IMR-90 (cell line): ENCODE results near the gene PPFIA1. TPM values are rescaled to one million over a fixed set of nuclear protein-coding genes. Genes with fewer than 3 reads are reported as not detected.

Experiments
- ATAC-seq: fragments of 200-7000 bp; cut with Tn5 transposase; 2 replicates; pipeline ENCODE4 v1.9.1; 2020; ENCODE audit warnings: low read depth, mild to moderate bottlenecking, moderate library complexity
- BruUV-seq: library from RNA; stranded (reverse); fragments of 400-500 nt; replicated peaks from 2 replicates; lab custom pipeline; 2021; lab: Mats Ljungman, UMichigan
- CTCF ChIA-PET: fragments of 300-600 bp; formaldehyde crosslinking; extraction: SDS; loops from one replicate; lab custom pipeline; 2021; ENCODE audit warnings: antibody characterized with exemption; lab: Yijun Ruan, JAX
- POLR2A ChIA-PET: fragments of 300-600 bp; sonication (Branson Sonifier 250); formaldehyde crosslinking; loops from one replicate; lab custom pipeline; 2022; ENCODE audit warnings: antibody characterized with exemption; ENCODE audit not compliant: unreplicated experiment; lab: Charles Lee
- DNase-seq: peaks from one replicate; pipeline ENCODE4 v3.0.0; 2013
- H2AFZ ChIP-seq: replicated peaks from 2 replicates; pipeline ENCODE3; 2013; ENCODE audit warnings: low read length, mild to moderate bottlenecking; ENCODE audit not compliant: poor library complexity
- H2AK5ac ChIP-seq: 2 replicates; pipeline ENCODE4 v1.6.1; 2013; ENCODE audit warnings: low read depth, low read length, inconsistent platforms
- H2AK9ac ChIP-seq: replicated peaks from 2 replicates; pipeline ENCODE3; 2013; ENCODE audit warnings: mild to moderate bottlenecking, low read depth, low read length, moderate library complexity; ENCODE audit not compliant: poor library complexity
- H2BK120ac ChIP-seq: 2 replicates; pipeline ENCODE4 v1.6.1; 2013; ENCODE audit warnings: low read depth, low read length, inconsistent platforms
- H2BK15ac ChIP-seq: 3 replicates; pipeline ENCODE4 v1.6.1; 2013; ENCODE audit warnings: low read depth, low read length, inconsistent platforms
- H2BK20ac ChIP-seq: 2 replicates; pipeline ENCODE4 v1.6.1; 2013; ENCODE audit warnings: low read depth, mild to moderate bottlenecking, inconsistent platforms, low read length, moderate library complexity
- H2BK5ac ChIP-seq: 2 replicates; pipeline ENCODE4 v1.6.1; 2013; ENCODE audit warnings: mild to moderate bottlenecking, low read depth, low read length, inconsistent platforms; ENCODE audit not compliant: poor library complexity, severe bottlenecking
- H3K14ac ChIP-seq: replicated peaks from 2 replicates; pipeline ENCODE4 v1.6.1; 2013; ENCODE audit warnings: low read depth, low read length, inconsistent platforms
- H3K18ac ChIP-seq: 2 replicates; pipeline ENCODE4 v1.6.1; 2013; ENCODE audit warnings: low read depth, low read length, control low read depth
- H3K23ac ChIP-seq: 2 replicates; pipeline ENCODE4 v1.6.1; 2013; ENCODE audit warnings: low read depth, low read length, inconsistent platforms
- H3K27ac ChIP-seq: 2 replicates; pipeline ENCODE4 v1.5.1; 2013; ENCODE audit warnings: mild to moderate bottlenecking, control low read depth, low read length; ENCODE audit not compliant: insufficient read depth
- H3K27me3 ChIP-seq: 2 replicates; pipeline ENCODE4 v1.6.1; 2013; ENCODE audit warnings: low read length; ENCODE audit not compliant: control insufficient read depth, insufficient read depth
- H3K36me3 ChIP-seq: 2 replicates; pipeline ENCODE4 v1.6.1; 2013; ENCODE audit warnings: low read length, mixed read lengths; ENCODE audit not compliant: control insufficient read depth, insufficient read depth
- H3K4ac ChIP-seq: 2 replicates; pipeline ENCODE4 v1.6.1; 2013; ENCODE audit warnings: low read depth, low read length, inconsistent platforms
- H3K4me1 ChIP-seq: 2 replicates; pipeline ENCODE4 v1.6.1; 2013; ENCODE audit warnings: low read length, mixed read lengths; ENCODE audit not compliant: control insufficient read depth, insufficient read depth
- H3K4me2 ChIP-seq: 2 replicates; pipeline ENCODE4 v1.6.1; 2013; ENCODE audit warnings: low read depth, mild to moderate bottlenecking, control low read depth, low read length, moderate library complexity
- H3K4me3 ChIP-seq: 2 replicates; pipeline ENCODE4 v1.5.1; 2013; ENCODE audit warnings: low read depth, mild to moderate bottlenecking, control low read depth, low read length, moderate library complexity; ENCODE audit not compliant: insufficient read depth
- H3K56ac ChIP-seq: 2 replicates; pipeline ENCODE4 v1.6.1; 2013; ENCODE audit warnings: low read length, inconsistent platforms; ENCODE audit not compliant: insufficient read depth; ENCODE audit errors: extremely low read depth
- H3K79me1 ChIP-seq, 2 experiments: 2 replicates each; pipeline ENCODE4 v1.6.1; 2013; ENCODE audit warnings: low read length in 2 of 2, inconsistent platforms in 1 of 2, low read depth in 1 of 2
- H3K9ac ChIP-seq: 2 replicates; pipeline ENCODE4 v1.6.1; 2013; ENCODE audit warnings: low read depth, low read length, control low read depth
- H3K9me1 ChIP-seq: 2 replicates; pipeline ENCODE4 v1.6.1; 2013; ENCODE audit warnings: low read length, inconsistent platforms; ENCODE audit not compliant: insufficient read depth
- H3K9me3 ChIP-seq: 2 replicates; pipeline ENCODE4 v1.6.1; 2013; ENCODE audit warnings: low read length; ENCODE audit not compliant: control insufficient read depth, insufficient read depth
- H4K20me1 ChIP-seq: 2 replicates; pipeline ENCODE4 v1.6.1; 2013; ENCODE audit warnings: low read length, inconsistent platforms; ENCODE audit not compliant: insufficient read depth
- H4K5ac ChIP-seq: 2 replicates; pipeline ENCODE4 v1.6.1; 2013; ENCODE audit warnings: mild to moderate bottlenecking, low read depth, low read length, control low read depth
- H4K8ac ChIP-seq, 2 experiments: 2 replicates each; pipeline ENCODE4 v1.6.1; 2013; ENCODE audit warnings: low read depth in 2 of 2, low read length in 2 of 2, control low read depth in 1 of 2, inconsistent platforms in 1 of 2
- H4K91ac ChIP-seq: 2 replicates; pipeline ENCODE4 v1.6.1; 2013; ENCODE audit warnings: low read depth, low read length, inconsistent platforms; ENCODE audit not compliant: insufficient read depth
- BHLHE40 ChIP-seq: fragments of 150-350 bp; IDR thresholded peaks from 2 replicates; pipeline ENCODE4 v1.6.1; 2016; ENCODE audit warnings: mild to moderate bottlenecking, low read depth, low read length
- CHD1 ChIP-seq: IDR thresholded peaks from 2 replicates; pipeline ENCODE4 v1.6.1; 2012; ENCODE audit warnings: low read depth, low read length, improper control_type of control experiment
- FOS ChIP-seq: fragments of 150-350 bp; IDR thresholded peaks from 2 replicates; pipeline ENCODE4 v1.6.1; 2016; ENCODE audit warnings: low read depth, low read length
- MAFK ChIP-seq: IDR thresholded peaks from 2 replicates; pipeline ENCODE4 v1.6.1; 2012; ENCODE audit warnings: low read depth, low read length, improper control_type of control experiment
- NFE2L2 ChIP-seq: fragments of 150-350 bp; IDR thresholded peaks from 2 replicates; pipeline ENCODE4 v1.6.1; 2016; ENCODE audit warnings: low read depth, mild to moderate bottlenecking, low read length
- POLR2A ChIP-seq: IDR thresholded peaks from 2 replicates; pipeline ENCODE4 v1.6.1; 2012; ENCODE audit warnings: mild to moderate bottlenecking, low read depth, low read length
- RAD21 ChIP-seq: IDR thresholded peaks from 2 replicates; pipeline ENCODE4 v1.6.1; 2012; ENCODE audit warnings: low read length, improper control_type of control experiment
- SMC3 ChIP-seq: fragments of 150-350 bp; IDR thresholded peaks from 2 replicates; pipeline ENCODE4 v1.6.1; 2016; ENCODE audit warnings: low read depth, mild to moderate bottlenecking, antibody characterized with exemption, low read length, moderate library complexity
- USF2 ChIP-seq: fragments of 150-350 bp; IDR thresholded peaks from 2 replicates; pipeline ENCODE4 v1.6.1; 2017; ENCODE audit warnings: mild to moderate bottlenecking, antibody characterized with exemption, low read length, low read depth
- WGBS, 2 experiments: methylation state at CpG; one replicate each; pipeline versions ENCODE4 v1.1.5 to v1.1.7; 2013; ENCODE audit warnings: missing lambda C conversion rate in 2 of 2; ENCODE audit not compliant: insufficient read length in 1 of 2; ENCODE audit errors: extremely low coverage in 2 of 2; 5-methylcytosine and 5-hydroxymethylcytosine counted together
- dilution Hi-C: fragments of 300-500 bp; cut with HindIII; formaldehyde crosslinking; loops from one replicate; pipeline ENCODE4 v1.14.3; 2018; ENCODE audit warnings: low sequenced_read_pairs; ENCODE audit not compliant: unreplicated experiment
- in situ Hi-C: fragments of 300-500 bp; cut with MboI; formaldehyde crosslinking; loops from 3 replicates; pipeline ENCODE4 v1.14.3; 2019; ENCODE audit warnings: low sequenced_read_pairs, inconsistent platforms, mixed read lengths
- intact Hi-C: fragments of 100-400 bp; cut with micrococcal nuclease; formaldehyde crosslinking; loops from 2 replicates; pipeline ENCODE4 v1.10.0; 2022
- polyA plus RNA-seq, 3 experiments: library from polyadenylated mRNA; depleted of rRNA; stranded (reverse); fragments of >200 nt; gene quantifications; 2 replicates each; pipeline ENCODE4 v1.2.3, GENCODE V29; 2012; ENCODE audit warnings: low replicate concordance in 1 of 3
- total RNA-seq: library from RNA; depleted of rRNA; stranded (reverse); fragments of >200 nt; gene quantifications from 2 replicates; pipeline ENCODE4 v1.2.3, GENCODE V29; 2012

Gene PPFIA1
- total and polyA plus RNA-seq, 2 of the 4 experiments (the other 2 are of a cell fraction) = 25.6 to 37.2 TPM

- Histone ChIP-seq H2AFZ (no peak overlapping the region), H3K23ac (no peak overlapping the region), H3K27me3 (no peaks in the 10 kb centered on the region), H3K79me1 (peaks cover 5 to 14% of the 10 kb centered on the region in 2 experiments; a peak in 3 of 4 replicates), H4K20me1 (peaks cover 17% of the 10 kb centered on the region), H3K4me3 (no peak overlapping the region), H2AK9ac (no peak overlapping the region), H3K27ac (no peak overlapping the region), H3K4me2 (no peak overlapping the region), H2AK5ac (no peak overlapping the region), H3K36me3 (peaks cover 24% of the 10 kb centered on the region), H3K4me1 (peaks cover 7% of the 10 kb centered on the region), H2BK5ac (no peak overlapping the region), H2BK15ac (no peak overlapping the region), H4K91ac (no peak overlapping the region), H3K9ac (no peak overlapping the region), H4K8ac (no peak overlapping the region), H3K9me1 (peaks cover 12% of the 10 kb centered on the region; the same call in 1 of the 2 replicates), H3K9me3 (no peaks in the 10 kb centered on the region), H2BK120ac (no peak overlapping the region), H2BK20ac (no peak overlapping the region), H4K5ac (no peak overlapping the region), H3K14ac (no peak overlapping the region), H3K18ac (no peak overlapping the region), H3K4ac (no peak overlapping the region), H3K56ac (no peak overlapping the region)
- ATAC-seq = no peak
- in situ Hi-C loops (no loop called here), dilution Hi-C loops (no loop called here), intact Hi-C loops (no loop called here)
- no CpG with 5 or more reads among the region's 3 CpGs for WGBS, 2 experiments
- TF ChIP-seq FOS = no peak
- no peak for TF ChIP-seq NFE2L2
- no peak for TF ChIP-seq CHD1
- TF ChIP-seq MAFK = no peak
- no peak for TF ChIP-seq BHLHE40
- no peak for TF ChIP-seq POLR2A
- no peak for TF ChIP-seq USF2
- no peak for TF ChIP-seq SMC3
- no peak for TF ChIP-seq RAD21
- no TSS peak for BruUV-seq
- no peak for DNase-seq
- ChIA-PET POLR2A (no interaction called here), CTCF (no interaction called here)
Measured at GRCh38 chr11:70365544-70365927, 95.0 kb downstream of the PPFIA1 start.
